ENCODE measurements around the gene MTRFR. TPM values are rescaled to one million over a fixed set of nuclear protein-coding genes. Genes with fewer than 3 reads are reported as not detected.

The MTRFR gene
- total and polyA plus RNA-seq, 2 donors (not counting 1 experiment from before 2014, with no cell fraction given), result 18.7 to 45.5 TPM

- Mint-ChIP-seq H3K9me3 (ENCODE audit: insufficient read depth) (no peaks in the 10 kb centered on the region), H3K4me1 (peaks cover 64% of the 10 kb centered on the region), H3K27ac (peak overlapping the region; percentile 82), H3K27me3 (no peaks in the 10 kb centered on the region), H3K4me3 (peak overlapping the region; percentile 70)
- peak; percentile 73 for DNase-seq
- Histone ChIP-seq H3K27ac (ENCODE audit: low read length in 2 of 2) (peak overlapping the region; percentile 56 to 67), H3K36me3 (replicated peaks in 1 of 2; ENCODE audit: control extremely low read depth in 1 of 2, control insufficient read depth in 1 of 2, extremely low read depth in 1 of 2, insufficient read depth in 2 of 2, low read length in 1 of 2) (peaks cover 0 to 22% of the 10 kb centered on the region in 2 experiments), H3K79me2 (ENCODE audit: control insufficient read depth, insufficient read depth, low read length) (peaks cover 71% of the 10 kb centered on the region), H3K4me2 (replicated peaks; ENCODE audit: low read depth, low read length, poor library complexity, severe bottlenecking) (peak overlapping the region; percentile 59), H3K4me3 (ENCODE audit: control extremely low read depth in 1 of 5, extremely low read depth in 1 of 5, insufficient read depth in 1 of 5, low read depth in 2 of 5, low read length in 4 of 5) (peak overlapping the region in 2 of 5 experiments; percentile 24 to 49), H3K27me3 (replicated peaks in 1 of 4; ENCODE audit: control extremely low read depth in 1 of 4, control insufficient read depth in 3 of 4, insufficient read depth in 4 of 4, low read length in 3 of 4) (no peaks in the 10 kb centered on the region), H3K9me3 (ENCODE audit: control extremely low read depth in 1 of 3, control insufficient read depth in 2 of 3, insufficient read depth in 1 of 3, low read length in 2 of 3) (no peaks in the 10 kb centered on the region), H3K4me1 (ENCODE audit: control insufficient read depth in 2 of 2, insufficient read depth in 2 of 2, low read length in 2 of 2) (peaks cover 59 to 61% of the 10 kb centered on the region in 2 donors), H3K9ac (ENCODE audit: low read length) (peak overlapping the region; percentile 51), H2AFZ (ENCODE audit: insufficient read depth, low read depth, low read length, poor library complexity, severe bottlenecking) (peak overlapping the region; percentile 19), H4K20me1 (ENCODE audit: control insufficient read depth, insufficient read depth, low read length, poor library complexity, severe bottlenecking) (peaks cover 67% of the 10 kb centered on the region)
- intact Hi-C loops (cut with micrococcal nuclease), result loop anchor here (1.0 to 5.0 kb wide), 3 partner anchors 194 to 465 kb away; partner anchors contain the start of gene CCDC62
- no peak for ATAC-seq (ENCODE audit: low read depth)
- ChIA-PET POLR2A (interaction anchor here (0.6 to 2.0 kb wide), 10 partner anchors 131 to 972 kb away, joined by 3 to 15 read pairs (median 4); partner anchors contain the start of gene ARL6IP4), CTCF (interaction anchor here (0.6 to 8.0 kb wide), 54 partner anchors 8 to 863 kb away, joined by 3 to 212 read pairs (median 5); partner anchors contain the start of genes ARL6IP4, OGFOD2 and PITPNM2)
- TF ChIP-seq EZH2 (IDR thresholded peaks at IDR 0.05; ENCODE audit: borderline replicate concordance, insufficient read depth, low read depth, low read length, poor library complexity, severe bottlenecking), result no peak
- peak; percentile 87 for TF ChIP-seq CTCF (IDR thresholded peaks at IDR 0.05)
- 0% methylated on average over 1 of the region's 6 CpGs for WGBS (ENCODE audit: insufficient coverage)
Observed at GRCh38 chr12:123237646-123238329, 4.6 kb downstream of the MTRFR start.

GRCh38 chr12:123238330-123238682, 5.1 kb downstream of the MTRFR start:
- DNase-seq (no peak), ATAC-seq (ENCODE audit: low read depth) (no peak)
- CTCF ChIA-PET, result interaction anchor here (0.7 to 8.0 kb wide), 50 partner anchors 10 to 863 kb away, joined by 3 to 212 read pairs (median 6); partner anchors contain the start of genes ARL6IP4, OGFOD2 and PITPNM2
- Histone ChIP-seq H3K27me3 (replicated peaks in 1 of 4; ENCODE audit: control extremely low read depth in 1 of 4, control insufficient read depth in 3 of 4, insufficient read depth in 4 of 4, low read length in 3 of 4) (no peaks in the 10 kb centered on the region), H3K9ac (ENCODE audit: low read length) (no peak overlapping the region), H2AFZ (ENCODE audit: insufficient read depth, low read depth, low read length, poor library complexity, severe bottlenecking) (no peak overlapping the region), H3K27ac (ENCODE audit: low read length in 2 of 2) (peak overlapping the region; percentile 56 to 67), H3K4me2 (replicated peaks; ENCODE audit: low read depth, low read length, poor library complexity, severe bottlenecking) (peak overlapping the region; percentile 59), H3K79me2 (ENCODE audit: control insufficient read depth, insufficient read depth, low read length) (peaks cover 74% of the 10 kb centered on the region), H3K4me1 (ENCODE audit: control insufficient read depth in 2 of 2, insufficient read depth in 2 of 2, low read length in 2 of 2) (peaks cover 59 to 62% of the 10 kb centered on the region in 2 donors), H3K4me3 (ENCODE audit: control extremely low read depth in 1 of 5, extremely low read depth in 1 of 5, insufficient read depth in 1 of 5, low read depth in 2 of 5, low read length in 4 of 5) (no peak overlapping the region), H3K9me3 (ENCODE audit: control extremely low read depth in 1 of 3, control insufficient read depth in 2 of 3, insufficient read depth in 1 of 3, low read length in 2 of 3) (no peaks in the 10 kb centered on the region), H3K36me3 (replicated peaks in 1 of 2; ENCODE audit: control extremely low read depth in 1 of 2, control insufficient read depth in 1 of 2, extremely low read depth in 1 of 2, insufficient read depth in 2 of 2, low read length in 1 of 2) (peaks cover 0 to 22% of the 10 kb centered on the region in 2 experiments), H4K20me1 (ENCODE audit: control insufficient read depth, insufficient read depth, low read length, poor library complexity, severe bottlenecking) (peaks cover 70% of the 10 kb centered on the region)
- Mint-ChIP-seq H3K9me3 (ENCODE audit: insufficient read depth) (no peaks in the 10 kb centered on the region), H3K27ac (peak overlapping the region; percentile 82), H3K4me3 (peak overlapping the region; percentile 70), H3K27me3 (no peaks in the 10 kb centered on the region), H3K4me1 (peaks cover 60% of the 10 kb centered on the region)
- POLR2A ChIA-PET, result interaction anchor here (0.6 to 2.0 kb wide), 6 partner anchors 131 to 378 kb away, joined by 3 to 15 read pairs (median 6); partner anchors contain the start of gene ARL6IP4
- intact Hi-C loops (cut with micrococcal nuclease), result loop anchor here (1.0 to 5.0 kb wide), 3 partner anchors 195 to 466 kb away; partner anchors contain the start of gene CCDC62
- 100% methylated on average over 1 of the region's 2 CpGs for WGBS (ENCODE audit: insufficient coverage)
- no peak for TF ChIP-seq EZH2 (IDR thresholded peaks at IDR 0.05; ENCODE audit: borderline replicate concordance, insufficient read depth, low read depth, low read length, poor library complexity, severe bottlenecking)
- peak; percentile 20 for TF ChIP-seq CTCF (IDR thresholded peaks at IDR 0.05)

All from B cell (primary cell).